Osteoblast (primary cell): Measurements from ENCODE around the gene ZFC3H1. TPM values are rescaled to one million over a fixed set of nuclear protein-coding genes. Genes with fewer than 3 reads are reported as not detected.

ENCODE experiments used
- DNase-seq: peaks from one replicate; pipeline ENCODE4 v3.0.0; 2011; ENCODE audit warnings: low spot score, mixed read lengths; ENCODE audit not compliant: insufficient read length; ENCODE audit errors: missing footprints
- H2AFZ ChIP-seq: 2 replicates; pipeline ENCODE4 v1.6.0; 2011; ENCODE audit warnings: mild to moderate bottlenecking, low read length
- H3K27ac ChIP-seq: 2 replicates; pipeline ENCODE4 v1.5.1; 2011; ENCODE audit warnings: mild to moderate bottlenecking, low read depth, low read length, moderate library complexity
- H3K27me3 ChIP-seq: 2 replicates; pipeline ENCODE4 v1.6.0; 2012; ENCODE audit warnings: mild to moderate bottlenecking, control low read depth, inconsistent platforms, low read length, moderate library complexity; ENCODE audit not compliant: insufficient read depth
- H3K36me3 ChIP-seq: 2 replicates; pipeline ENCODE4 v1.5.1; 2011; ENCODE audit warnings: mild to moderate bottlenecking, low read length, control low read depth, moderate library complexity; ENCODE audit not compliant: insufficient read depth
- H3K4me1 ChIP-seq: 2 replicates; pipeline ENCODE4 v1.5.1; 2011; ENCODE audit warnings: mild to moderate bottlenecking, low read length, control low read depth, moderate library complexity; ENCODE audit not compliant: insufficient read depth
- H3K4me2 ChIP-seq: 2 replicates; pipeline ENCODE4 v1.6.0; 2011; ENCODE audit warnings: mild to moderate bottlenecking, low read length; ENCODE audit not compliant: insufficient read depth
- H3K4me3 ChIP-seq: fragments of 200-600 bp; sonication (generic); 3 replicates; pipeline ENCODE4 v1.5.1; 2012; ENCODE audit warnings: mild to moderate bottlenecking, low read length, inconsistent platforms; ENCODE audit not compliant: insufficient read depth
- H3K79me2 ChIP-seq: 2 replicates; pipeline ENCODE4 v1.6.0; 2012; ENCODE audit warnings: mild to moderate bottlenecking, low read length, control low read depth, inconsistent platforms; ENCODE audit not compliant: insufficient read depth
- H3K9me3 ChIP-seq: 2 replicates; pipeline ENCODE4 v1.5.1; 2011; ENCODE audit warnings: low read depth, low read length, control low read depth
- H4K20me1 ChIP-seq: 2 replicates; pipeline ENCODE4 v1.6.0; 2012; ENCODE audit warnings: mild to moderate bottlenecking, low read length, control low read depth; ENCODE audit not compliant: insufficient read depth
- CTCF ChIP-seq: IDR thresholded peaks from 2 replicates; pipeline ENCODE4 v1.5.1; 2011; ENCODE audit warnings: mild to moderate bottlenecking, low read depth, low read length, moderate library complexity; ENCODE audit errors: extremely low read depth
- total RNA-seq: library from RNA; depleted of rRNA; stranded (reverse); fragments of >200 nt; gene quantifications from 2 replicates; pipeline ENCODE4 v1.2.3, GENCODE V29; 2012

Gene ZFC3H1
- total RNA-seq, 1 donor, result 36.6 TPM

- no peaks in the 10 kb centered on the region for H3K27me3 ChIP-seq
- peaks cover 6% of the 10 kb centered on the region for H3K4me1 ChIP-seq
- DNase-seq, result no peak
- H3K4me3 ChIP-seq, result no peak overlapping the region
- TF ChIP-seq CTCF, result no peak
- H3K27ac ChIP-seq, result no peak overlapping the region
- no peak overlapping the region for H2AFZ ChIP-seq
- peaks cover 20% of the 10 kb centered on the region for H3K36me3 ChIP-seq
- no peak overlapping the region for H3K4me2 ChIP-seq
- H3K9me3 ChIP-seq, result no peaks in the 10 kb centered on the region
- peaks cover 6% of the 10 kb centered on the region for H4K20me1 ChIP-seq
- no peaks in the 10 kb centered on the region for H3K79me2 ChIP-seq
Observed at GRCh38 chr12:71602761-71603577, 60.7 kb downstream of the ZFC3H1 start.

GRCh38 chr12:71601546-71601945 lies 62.1 kb downstream of the ZFC3H1 start:
- Histone ChIP-seq H2AFZ (no peak overlapping the region), H3K27ac (no peak overlapping the region), H3K4me3 (no peak overlapping the region), H3K9me3 (no peaks in the 10 kb centered on the region), H4K20me1 (no peaks in the 10 kb centered on the region), H3K4me1 (peaks cover 6% of the 10 kb centered on the region), H3K4me2 (no peak overlapping the region), H3K36me3 (peaks cover 5% of the 10 kb centered on the region), H3K27me3 (no peaks in the 10 kb centered on the region), H3K79me2 (no peaks in the 10 kb centered on the region)
- DNase-seq, result no peak
- TF ChIP-seq CTCF, result no peak

- DNase-seq, result no peak
- Histone ChIP-seq H3K4me1 (peaks cover 6% of the 10 kb centered on the region), H3K36me3 (no peaks in the 10 kb centered on the region), H4K20me1 (no peaks in the 10 kb centered on the region), H3K9me3 (no peaks in the 10 kb centered on the region), H3K4me2 (no peak overlapping the region), H3K79me2 (no peaks in the 10 kb centered on the region), H3K27me3 (no peaks in the 10 kb centered on the region), H3K4me3 (no peak overlapping the region), H3K27ac (no peak overlapping the region), H2AFZ (no peak overlapping the region)
- TF ChIP-seq CTCF, result no peak
Observed at GRCh38 chr12:71599210-71599609, 64.4 kb downstream of the ZFC3H1 start.

GRCh38 chr12:71594214-71594948 lies 69.3 kb downstream of the ZFC3H1 start:
- no peaks in the 10 kb centered on the region for H3K9me3 ChIP-seq
- peak overlapping the region; percentile 18 for H3K4me2 ChIP-seq
- no peaks in the 10 kb centered on the region for H3K79me2 ChIP-seq
- DNase-seq, result no peak
- peaks cover 7% of the 10 kb centered on the region for H3K4me1 ChIP-seq
- peak overlapping the region; percentile 75 for H2AFZ ChIP-seq
- no peaks in the 10 kb centered on the region for H3K36me3 ChIP-seq
- H3K27ac ChIP-seq, result no peak overlapping the region
- H4K20me1 ChIP-seq, result no peaks in the 10 kb centered on the region
- peak overlapping the region; percentile 5 for H3K4me3 ChIP-seq
- no peak for TF ChIP-seq CTCF
- H3K27me3 ChIP-seq, result no peaks in the 10 kb centered on the region
